H9 (cell line): ENCODE measurements around the gene ANXA4. TPM values are rescaled to one million over a fixed set of nuclear protein-coding genes. Genes with fewer than 3 reads are reported as not detected.

Source experiments
- DNase-seq: peaks from one replicate; pipeline ENCODE4 v3.0.0-alpha.2; 2017
- H2AFZ ChIP-seq: one replicate; pipeline ENCODE4 v1.6.1; 2013; ENCODE audit warnings: mild to moderate bottlenecking, low read length, control low read depth, moderate library complexity
- H2AK5ac ChIP-seq: 2 replicates; pipeline ENCODE4 v1.6.1; 2013; ENCODE audit warnings: low read length, control low read depth, mixed read lengths; ENCODE audit not compliant: insufficient read length
- H2BK120ac ChIP-seq: one replicate; pipeline ENCODE4 v1.6.1; 2013; ENCODE audit warnings: low read depth, mild to moderate bottlenecking, low read length, control low read depth, inconsistent platforms; ENCODE audit not compliant: poor library complexity, severe bottlenecking
- H2BK12ac ChIP-seq: 2 replicates; pipeline ENCODE4 v1.6.1; 2013; ENCODE audit warnings: low read length, control low read depth, mixed read lengths, low read depth; ENCODE audit not compliant: insufficient read length
- H2BK15ac ChIP-seq: 2 replicates; pipeline ENCODE4 v1.6.1; 2013; ENCODE audit warnings: low read depth, low read length, control low read depth
- H2BK20ac ChIP-seq: one replicate; pipeline ENCODE4 v1.6.1; 2013; ENCODE audit warnings: low read depth, mild to moderate bottlenecking, low read length, control low read depth, inconsistent platforms; ENCODE audit not compliant: poor library complexity, severe bottlenecking
- H2BK5ac ChIP-seq: 2 replicates; pipeline ENCODE4 v1.6.1; 2013; ENCODE audit warnings: low read length, control low read depth, mixed read lengths; ENCODE audit not compliant: insufficient read length
- H3K14ac ChIP-seq: 2 replicates; pipeline ENCODE4 v1.6.1; 2013; ENCODE audit warnings: low read length, control low read depth; ENCODE audit not compliant: insufficient read depth
- H3K18ac ChIP-seq: 2 replicates; pipeline ENCODE4 v1.6.1; 2013; ENCODE audit warnings: low read depth, mild to moderate bottlenecking, mixed read lengths, low read length, control low read depth; ENCODE audit not compliant: insufficient read length
- H3K23ac ChIP-seq: 2 replicates; pipeline ENCODE4 v1.6.1; 2013; ENCODE audit warnings: low read length, control low read depth, mixed read lengths, low read depth; ENCODE audit not compliant: insufficient read length
- H3K23me2 ChIP-seq: 2 replicates; pipeline ENCODE4 v1.6.1; 2013; ENCODE audit warnings: low read depth, mild to moderate bottlenecking, mixed read lengths, low read length, control low read depth; ENCODE audit not compliant: insufficient read length, poor library complexity, severe bottlenecking
- H3K27ac ChIP-seq: 2 replicates; pipeline ENCODE4 v1.5.1; 2013; ENCODE audit warnings: low read length, control low read depth, mixed read lengths, low read depth; ENCODE audit not compliant: insufficient read length
- H3K27me3 ChIP-seq: 2 replicates; pipeline ENCODE4 v1.6.1; 2013; ENCODE audit warnings: low read length, control low read depth, inconsistent platforms; ENCODE audit not compliant: insufficient read depth
- H3K4ac ChIP-seq: 2 replicates; pipeline ENCODE4 v1.6.1; 2013; ENCODE audit warnings: low read depth, mild to moderate bottlenecking, control low read depth, inconsistent platforms, low read length, moderate library complexity
- H3K4me1 ChIP-seq: 2 replicates; pipeline ENCODE4 v1.6.1; 2013; ENCODE audit warnings: low read length, control low read depth, inconsistent platforms; ENCODE audit not compliant: insufficient read depth
- H3K4me2 ChIP-seq: 2 replicates; pipeline ENCODE4 v1.6.1; 2013; ENCODE audit warnings: low read length, control low read depth, mixed read lengths; ENCODE audit not compliant: insufficient read length, insufficient read depth
- H3K56ac ChIP-seq: 2 replicates; pipeline ENCODE4 v1.6.1; 2013; ENCODE audit warnings: low read depth, mild to moderate bottlenecking, mixed read lengths, low read length, control low read depth; ENCODE audit not compliant: insufficient read length
- H3K79me1 ChIP-seq: 2 replicates; pipeline ENCODE4 v1.6.1; 2013; ENCODE audit warnings: low read depth, mild to moderate bottlenecking, moderate library complexity, low read length, control low read depth, inconsistent platforms; ENCODE audit not compliant: insufficient read depth, poor library complexity, severe bottlenecking
- H3K79me2 ChIP-seq: 2 replicates; pipeline ENCODE4 v1.6.1; 2013; ENCODE audit warnings: low read length, control low read depth, inconsistent platforms; ENCODE audit not compliant: insufficient read depth
- H3K9ac ChIP-seq: 2 replicates; pipeline ENCODE4 v1.6.1; 2013; ENCODE audit warnings: low read length, control low read depth, mixed read lengths; ENCODE audit not compliant: insufficient read length; ENCODE audit errors: extremely low read depth
- H3K9me3 ChIP-seq: one replicate; pipeline ENCODE4 v1.6.1; 2013; ENCODE audit warnings: low read depth, low read length, inconsistent platforms; ENCODE audit not compliant: control insufficient read depth
- H3T11ph ChIP-seq: one replicate; pipeline ENCODE4 v1.6.1; 2013; ENCODE audit warnings: mild to moderate bottlenecking, low read length, control low read depth, inconsistent platforms
- H4K20me1 ChIP-seq: one replicate; pipeline ENCODE4 v1.6.1; 2013; ENCODE audit not compliant: control insufficient read depth, insufficient read length, insufficient read depth
- H4K5ac ChIP-seq: 2 replicates; pipeline ENCODE4 v1.6.1; 2013; ENCODE audit warnings: low read depth, mild to moderate bottlenecking, mixed read lengths, low read length, control low read depth; ENCODE audit not compliant: insufficient read length
- H4K8ac ChIP-seq: replicated peaks from 2 replicates; pipeline ENCODE4 v1.6.1; 2013; ENCODE audit warnings: low read length, control low read depth, mixed read lengths, low read depth; ENCODE audit not compliant: insufficient read length
- H4K91ac ChIP-seq: 2 replicates; pipeline ENCODE4 v1.6.1; 2013; ENCODE audit warnings: low read depth, mild to moderate bottlenecking, moderate library complexity, mixed read lengths, low read length, control low read depth; ENCODE audit not compliant: insufficient read length
- H3K27ac Mint-ChIP-seq, 3 experiments: 2 replicates in 2 of 3; 3 replicates in 1 of 3; pipeline ENCODE4 v1.8.0; 2020 to 2021; ENCODE audit warnings: mixed read lengths in 3 of 3, mild to moderate bottlenecking in 1 of 3, moderate library complexity in 1 of 3
- H3K27me3 Mint-ChIP-seq: 2 replicates; pipeline ENCODE4 v1.8.0; 2021; ENCODE audit warnings: low read depth, mild to moderate bottlenecking, moderate library complexity, mixed read lengths
- H3K36me3 Mint-ChIP-seq, 3 experiments: 2 replicates in 2 of 3; 3 replicates in 1 of 3; pipeline ENCODE4 v1.8.0; 2020 to 2021; ENCODE audit warnings: low read depth in 3 of 3, mixed read lengths in 3 of 3; ENCODE audit not compliant: insufficient read depth in 1 of 3
- H3K4me1 Mint-ChIP-seq, 2 experiments: 2 replicates each; pipeline ENCODE4 v1.8.0; 2020; ENCODE audit warnings: mixed read lengths in 2 of 2
- H3K4me3 Mint-ChIP-seq, 2 experiments: 2 replicates in 1 of 2; 3 replicates in 1 of 2; pipeline ENCODE4 v1.8.0; 2020 to 2021; ENCODE audit warnings: mild to moderate bottlenecking in 2 of 2, mixed read lengths in 2 of 2, moderate library complexity in 1 of 2
- H3K9me3 Mint-ChIP-seq, 2 experiments: 2 replicates in 1 of 2; 3 replicates in 1 of 2; pipeline ENCODE4 v1.8.0; 2020; ENCODE audit warnings: mild to moderate bottlenecking in 2 of 2, mixed read lengths in 2 of 2, moderate library complexity in 1 of 2
- CTCF ChIP-seq: fragments of 200-600 bp; sonication (generic); conservative IDR thresholded peaks from 3 replicates; pipeline ENCODE4 v1.8.0; 2021; ENCODE audit warnings: antibody characterized with exemption, mild to moderate bottlenecking
- WGBS: extraction: QIAGEN DNeasy Blood & Tissue Kit; methylation state at CpG from one replicate; pipeline ENCODE4 v1.1.7; 2013; ENCODE audit warnings: missing lambda C conversion rate, low lambda C conversion rate, mixed read lengths; ENCODE audit not compliant: insufficient read length; ENCODE audit errors: extremely low coverage; 5-methylcytosine and 5-hydroxymethylcytosine counted together
- total RNA-seq: library from RNA; stranded (reverse); gene quantifications from 2 replicates; pipeline ENCODE4 v1.2.1, GENCODE V29; 2021

Gene ANXA4
- total RNA-seq, 1 experiment from 2014 or later, result 14.4 TPM

DNA sequence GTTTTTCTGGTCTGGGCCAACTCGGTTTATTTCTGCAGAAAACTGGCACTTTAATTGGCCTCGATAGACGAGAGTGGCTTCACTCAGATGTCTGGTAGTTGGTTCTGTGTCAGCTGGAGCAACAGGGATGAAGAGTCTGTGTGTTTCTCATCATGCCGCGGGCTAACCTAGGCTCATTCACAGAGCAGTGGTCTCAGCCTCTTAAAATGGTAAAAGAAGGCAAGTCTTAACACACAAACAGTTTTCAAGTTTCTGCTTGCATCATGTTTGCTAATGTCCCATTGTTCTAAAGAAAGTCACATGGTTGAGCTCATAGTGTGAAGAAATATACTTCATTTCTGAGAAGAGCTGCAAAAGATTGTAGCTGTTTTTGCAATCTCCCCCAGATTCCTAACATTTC lies 37.5 kb upstream of the ANXA4 start:
- peaks cover 10 to 12% of the 10 kb centered on the region in 2 experiments for H3K4me1 Mint-ChIP-seq
- H2BK20ac ChIP-seq, result no peak overlapping the region
- H3K9me3 ChIP-seq, result no peaks in the 10 kb centered on the region
- no peak overlapping the region for H3K4me2 ChIP-seq
- H3K14ac ChIP-seq, result no peak overlapping the region
- H2BK15ac ChIP-seq, result no peak overlapping the region
- peak overlapping the region in 2 of 3 experiments; percentile 80 to 86; a peak in 3 of 7 replicates for H3K27ac Mint-ChIP-seq
- H3K4me1 ChIP-seq, result no peaks in the 10 kb centered on the region
- no peaks in the 10 kb centered on the region for H3K79me2 ChIP-seq
- H3K18ac ChIP-seq, result no peak overlapping the region
- no peak overlapping the region for H3T11ph ChIP-seq
- TF ChIP-seq CTCF, result no peak
- H4K91ac ChIP-seq, result no peak overlapping the region
- H3K4ac ChIP-seq, result no peak overlapping the region
- no peaks in the 10 kb centered on the region for H3K23me2 ChIP-seq
- no peak overlapping the region for H4K5ac ChIP-seq
- no peak overlapping the region for H3K56ac ChIP-seq
- no peak overlapping the region for H2BK12ac ChIP-seq
- H3K23ac ChIP-seq, result no peak overlapping the region
- no peak for DNase-seq
- no peak overlapping the region for H2BK5ac ChIP-seq
- no peak overlapping the region for H2AK5ac ChIP-seq
- H4K8ac ChIP-seq, result no peak overlapping the region
- no peaks in the 10 kb centered on the region; the same call in 1 of the 2 replicates for H3K27me3 Mint-ChIP-seq
- H3K9me3 Mint-ChIP-seq, result no peaks in the 10 kb centered on the region
- no peak overlapping the region for H2BK120ac ChIP-seq
- no peaks in the 10 kb centered on the region for H3K27me3 ChIP-seq
- H3K36me3 Mint-ChIP-seq, result no peaks in the 10 kb centered on the region
- no peak overlapping the region for H3K9ac ChIP-seq
- no peak overlapping the region for H3K4me3 Mint-ChIP-seq
- WGBS, result no CpG with 5 or more reads among the region's 5 CpGs
- H4K20me1 ChIP-seq, result no peaks in the 10 kb centered on the region
- H2AFZ ChIP-seq, result no peak overlapping the region
- no peaks in the 10 kb centered on the region for H3K79me1 ChIP-seq
- no peak overlapping the region for H3K27ac ChIP-seq
